GM12878 (cell line): ENCODE data around the gene KRT78. TPM values are rescaled to one million over a fixed set of nuclear protein-coding genes. Genes with fewer than 3 reads are reported as not detected.

Source experiments
- ATAC-seq: fragments of 200-7000 bp; cut with Tn5 transposase; 3 replicates; pipeline ENCODE4 v1.9.1; 2020; ENCODE audit warnings: mild to moderate bottlenecking, moderate library complexity
- BruUV-seq: library from RNA; stranded (reverse); fragments of 400-500 nt; replicated peaks from 2 replicates; lab custom pipeline; 2021; lab: Mats Ljungman, UMichigan
- CTCF ChIA-PET: fragments of 300-600 bp; sonication (Branson Sonifier 250); formaldehyde crosslinking; extraction: SDS; loops from one replicate; lab custom pipeline; 2021; ENCODE audit warnings: inconsistent platforms; lab: Yijun Ruan, JAX
- POLR2A ChIA-PET: fragments of 350-600 bp; formaldehyde crosslinking; extraction: SDS; loops from one replicate; lab custom pipeline; 2021; ENCODE audit warnings: inconsistent platforms; lab: Charles Lee
- RAD21 ChIA-PET: fragments of 300-600 bp; sonication (Branson Sonifier 250); formaldehyde crosslinking; loops from one replicate; lab custom pipeline; 2023; ENCODE audit warnings: antibody characterized with exemption; ENCODE audit not compliant: unreplicated experiment; lab: Charles Lee
- SMC1A ChIA-PET: fragments of 300-600 bp; sonication (Branson Sonifier 250); formaldehyde crosslinking; loops from one replicate; lab custom pipeline; 2023; ENCODE audit not compliant: unreplicated experiment, uncharacterized antibody; lab: Charles Lee
- DNase-seq: peaks from one replicate; pipeline ENCODE4 v3.0.0-alpha.2; 2011; ENCODE audit warnings: low read depth, low spot score
- FAIRE-seq: peaks from 3 replicates; lab custom pipeline; 2011; peaks lifted over from hg19 to GRCh38; lab: Jason Lieb, UNC
- H2AFZ ChIP-seq: 2 replicates; pipeline ENCODE4 v1.6.0; 2011; ENCODE audit warnings: low read depth, low read length, control low read depth; ENCODE audit not compliant: control insufficient read depth
- H3K27ac ChIP-seq: 2 replicates; pipeline ENCODE4 v1.5.1; 2011; ENCODE audit warnings: control low read depth; ENCODE audit not compliant: control insufficient read depth, insufficient read depth
- H3K27me3 ChIP-seq, 2 experiments: replicated peaks in 1 of 2; 2 replicates each; pipeline versions ENCODE4 v1.6.0 to v1.6.1; 2011; ENCODE audit warnings: low read length in 1 of 2; ENCODE audit not compliant: control insufficient read depth in 2 of 2, insufficient read depth in 2 of 2
- H3K36me3 ChIP-seq, 2 experiments: 2 replicates each; pipeline ENCODE4 v1.5.1; 2011; ENCODE audit warnings: low read length in 1 of 2; ENCODE audit not compliant: control insufficient read depth in 2 of 2, insufficient read depth in 2 of 2
- H3K4me1 ChIP-seq: 2 replicates; pipeline ENCODE4 v1.6.1; 2011; ENCODE audit warnings: mild to moderate bottlenecking, low read length, moderate library complexity, mixed read lengths; ENCODE audit not compliant: control insufficient read depth, insufficient read depth
- H3K4me2 ChIP-seq: 2 replicates; pipeline ENCODE4 v1.6.0; 2011; ENCODE audit warnings: control low read depth; ENCODE audit not compliant: control insufficient read depth, insufficient read depth
- H3K4me3 ChIP-seq: fragments of 200-600 bp; sonication (generic); 2 replicates; pipeline ENCODE4 v1.5.1; 2016
- H3K79me2 ChIP-seq: 2 replicates; pipeline ENCODE4 v1.6.0; 2011; ENCODE audit warnings: low read length; ENCODE audit not compliant: control insufficient read depth, insufficient read depth
- H3K9ac ChIP-seq: 2 replicates; pipeline ENCODE4 v1.8.0; 2011; ENCODE audit warnings: low read length, control low read depth, mixed read lengths; ENCODE audit not compliant: control insufficient read depth, insufficient read depth
- H3K9me3 ChIP-seq: replicated peaks from 3 replicates; pipeline ENCODE4 v1.5.1; 2011; ENCODE audit warnings: mild to moderate bottlenecking, low read length; ENCODE audit not compliant: control insufficient read depth, insufficient read depth
- H4K20me1 ChIP-seq: 2 replicates; pipeline ENCODE4 v1.6.0; 2011; ENCODE audit not compliant: control insufficient read depth, insufficient read depth
- FOS ChIP-seq: IDR thresholded peaks from 3 replicates; pipeline ENCODE4 v1.6.1; 2011; ENCODE audit warnings: borderline replicate concordance; ENCODE audit not compliant: insufficient read length; ENCODE audit errors: extremely low read depth
- GABPA ChIP-seq: IDR thresholded peaks from 2 replicates; pipeline ENCODE4 v1.6.1; 2014; ENCODE audit warnings: antibody characterized with exemption, low read depth, mild to moderate bottlenecking, inconsistent platforms
- MLLT1 ChIP-seq: fragments of 450-650 bp; IDR thresholded peaks from 2 replicates; pipeline ENCODE4 v1.6.1; 2016; ENCODE audit warnings: mild to moderate bottlenecking
- MYC ChIP-seq: IDR thresholded peaks from 2 replicates; pipeline ENCODE4 v1.6.1; 2011; ENCODE audit warnings: mild to moderate bottlenecking, low read length, moderate library complexity, inconsistent platforms; ENCODE audit not compliant: insufficient read depth, insufficient replicate concordance, insufficient read length, severe bottlenecking
- TCF7 ChIP-seq: IDR thresholded peaks from 2 replicates; pipeline ENCODE4 v1.6.1; 2014; ENCODE audit warnings: antibody characterized with exemption, borderline replicate concordance
- ZNF217 ChIP-seq: fragments of 450-650 bp; IDR thresholded peaks from 2 replicates; pipeline ENCODE4 v1.6.1; 2017; ENCODE audit warnings: antibody characterized with exemption, mild to moderate bottlenecking
- ZNF274 ChIP-seq: IDR thresholded peaks from one replicate; pipeline ENCODE4 v1.8.0; 2011; ENCODE audit not compliant: insufficient read length, insufficient read depth
- in situ Hi-C: fragments of 300-500 bp; cut with MboI; formaldehyde crosslinking; loops from 9 replicates; pipeline ENCODE4 v1.14.3; 2018; ENCODE audit warnings: mixed read lengths
- intact Hi-C: fragments of 100-400 bp; cut with micrococcal nuclease; formaldehyde crosslinking; loops from one replicate; pipeline ENCODE4 v1.14.2; 2022; ENCODE audit not compliant: unreplicated experiment
- polyA plus RNA-seq, 11 experiments: library from polyadenylated mRNA; depleted of rRNA in 4 of 11; unstranded in 6 of 11; stranded (reverse) in 5 of 11; fragments of >200 nt; fragmentation: Nextera tagmentation in 4 of 11; fragmentation: Illumina TruSeq in 1 of 11; extraction: Ambion mirVana in 4 of 11; extraction: Trizol in 1 of 11; gene quantifications; 1 replicate in 1 of 11; 2 replicates in 10 of 11; pipeline versions ENCODE4 v1.2.1 to v1.2.3, GENCODE V29; 2011 to 2016; ENCODE audit warnings: inconsistent platforms in 2 of 11, missing spikeins in 2 of 11, low read depth in 1 of 11
- total RNA-seq, 4 experiments: library from RNA; depleted of rRNA in 3 of 4; stranded (reverse); fragments of >200 nt in 3 of 4; fragmentation: Illumina TruSeq in 1 of 4; extraction: Trizol in 1 of 4; gene quantifications; 2 replicates each; pipeline versions ENCODE4 v1.2.1 to v1.2.3, GENCODE V29; 2013 to 2021

KRT78 gene
- total and polyA plus RNA-seq, 10 of the 15 experiments (the other 5 are each of a cell fraction or from before 2014, with no cell fraction given), result 0.07 TPM; not detected in 9

- TF ChIP-seq ZNF217, result no peak
- TF ChIP-seq MYC, result no peak
- no peak for TF ChIP-seq GABPA
- no peak for TF ChIP-seq FOS
- TF ChIP-seq MLLT1, result no peak
Observed at GRCh38 chr12:52798003-52798670, 50.7 kb downstream of the KRT78 start (continued).

GRCh38 chr12:52797529-52797894 lies 51.3 kb downstream of the KRT78 start:
- CTCF ChIA-PET, result interaction anchor here (1.1 kb wide), 1 partner anchor 73 kb away, joined by 4 read pairs; no protein-coding TSS in a partner anchor
- no peak for DNase-seq
- SMC1A ChIA-PET, result no interaction called here
- POLR2A ChIA-PET, result no interaction called here
- in situ Hi-C loops, result no loop called here
- RAD21 ChIA-PET, result no interaction called here
- Histone ChIP-seq H3K4me3 (no peak overlapping the region), H4K20me1 (no peaks in the 10 kb centered on the region), H3K27ac (no peak overlapping the region), H3K27me3 (peaks cover 0 to 2% of the 10 kb centered on the region in 2 experiments; a peak in 1 of 4 replicates), H2AFZ (no peak overlapping the region), H3K9me3 (no peaks in the 10 kb centered on the region), H3K36me3 (no peaks in the 10 kb centered on the region), H3K9ac (no peak overlapping the region), H3K79me2 (no peaks in the 10 kb centered on the region), H3K4me1 (no peaks in the 10 kb centered on the region), H3K4me2 (no peak overlapping the region)
- no TSS peak for BruUV-seq
- TF ChIP-seq TCF7 (no peak), ZNF274 (no peak)
- no peak for FAIRE-seq
- intact Hi-C loops, result no loop called here
- no peak for ATAC-seq
